Endothelial cell of umbilical vein (primary cell): ENCODE results near the gene ABCG4. TPM values are rescaled to one million over a fixed set of nuclear protein-coding genes. Genes with fewer than 3 reads are reported as not detected.

Experiments used
- BruUV-seq: library from RNA; stranded (reverse); fragments of 400-500 nt; replicated peaks from 2 replicates; lab custom pipeline; 2021; lab: Mats Ljungman, UMichigan
- CTCF ChIA-PET: fragments of 300-600, 350-600 bp; sonication (Branson Sonifier 250); formaldehyde crosslinking; loops from one replicate; lab custom pipeline; 2021; ENCODE audit warnings: antibody characterized with exemption, inconsistent platforms; lab: Charles Lee
- POLR2A ChIA-PET: fragments of 300-600, 350-600 bp; sonication (Branson Sonifier 250); formaldehyde crosslinking; loops from one replicate; lab custom pipeline; 2021; ENCODE audit warnings: antibody characterized with exemption, inconsistent platforms; lab: Charles Lee
- DNase-seq: peaks from one replicate; pipeline ENCODE4 v3.0.0-alpha.2; 2011; ENCODE audit warnings: low read depth, low spot score
- FAIRE-seq: peaks from 2 replicates; lab custom pipeline; 2011; peaks lifted over from hg19 to GRCh38; lab: Jason Lieb, UNC
- H2AFZ ChIP-seq: 2 replicates; pipeline ENCODE4 v1.6.0; 2012; ENCODE audit warnings: low read depth, low read length, control low read depth, inconsistent platforms
- H3K27ac ChIP-seq: 2 replicates; pipeline ENCODE4 v1.5.1; 2011; ENCODE audit warnings: low read depth, mild to moderate bottlenecking, control low read depth, low read length, moderate library complexity; ENCODE audit not compliant: insufficient read depth
- H3K27me3 ChIP-seq, 2 experiments: 2 replicates each; pipeline versions ENCODE4 v1.6.0 to v1.6.1; 2011; ENCODE audit warnings: low read length in 2 of 2, mixed read lengths in 1 of 2; ENCODE audit not compliant: control insufficient read depth in 2 of 2, insufficient read depth in 2 of 2
- H3K36me3 ChIP-seq, 2 experiments: 2 replicates in 1 of 2; 3 replicates in 1 of 2; pipeline ENCODE4 v1.5.1; 2011; ENCODE audit warnings: low read length in 2 of 2, mild to moderate bottlenecking in 1 of 2, moderate library complexity in 1 of 2; ENCODE audit not compliant: control insufficient read depth in 2 of 2, insufficient read depth in 2 of 2; ENCODE audit errors: extremely low read depth in 1 of 2
- H3K4me1 ChIP-seq: 3 replicates; pipeline ENCODE4 v1.5.1; 2011; ENCODE audit warnings: mild to moderate bottlenecking, low read length; ENCODE audit not compliant: control insufficient read depth, insufficient read depth; ENCODE audit errors: extremely low read depth
- H3K4me2 ChIP-seq: 2 replicates; pipeline ENCODE4 v1.6.1; 2011; ENCODE audit warnings: low read length, control low read depth, mixed read lengths; ENCODE audit not compliant: insufficient read depth
- H3K4me3 ChIP-seq, 3 experiments: fragments of 200-600 bp in 1 of 3; sonication (generic), shearing (Covaris generic) in 1 of 3; replicated peaks in 1 of 3; 2 replicates each; pipeline ENCODE4 v1.5.1; 2011 to 2016; ENCODE audit warnings: control low read depth in 3 of 3, low read length in 3 of 3, mild to moderate bottlenecking in 2 of 3, inconsistent platforms in 1 of 3, low read depth in 1 of 3, moderate library complexity in 1 of 3; ENCODE audit not compliant: insufficient read depth in 1 of 3
- H3K79me2 ChIP-seq: 2 replicates; pipeline ENCODE4 v1.6.0; 2012; ENCODE audit warnings: low read length, inconsistent platforms; ENCODE audit not compliant: control insufficient read depth, insufficient read depth
- H3K9ac ChIP-seq: replicated peaks from 2 replicates; pipeline ENCODE3; 2011; ENCODE audit warnings: low read length, control low read depth; ENCODE audit not compliant: insufficient read depth; ENCODE audit errors: extremely low read depth
- H3K9me1 ChIP-seq: replicated peaks from 3 replicates; pipeline ENCODE4 v1.6.0; 2011; ENCODE audit warnings: mild to moderate bottlenecking, low read length; ENCODE audit not compliant: control insufficient read depth, insufficient read depth; ENCODE audit errors: extremely low read depth
- H3K9me3 ChIP-seq: replicated peaks from 2 replicates; pipeline ENCODE4 v1.5.1; 2012; ENCODE audit warnings: low read length, inconsistent platforms; ENCODE audit not compliant: control insufficient read depth, insufficient read depth
- H4K20me1 ChIP-seq: replicated peaks from 2 replicates; pipeline ENCODE3; 2011; ENCODE audit warnings: mild to moderate bottlenecking, low read length; ENCODE audit not compliant: control insufficient read depth, insufficient read depth; ENCODE audit errors: extremely low read depth
- EZH2 ChIP-seq: IDR thresholded peaks from 2 replicates; pipeline ENCODE4 v1.6.1; 2012; ENCODE audit warnings: borderline replicate concordance, low read depth, mild to moderate bottlenecking, moderate library complexity, low read length, inconsistent platforms; ENCODE audit not compliant: severe bottlenecking
- FOS ChIP-seq: IDR thresholded peaks from 2 replicates; pipeline ENCODE4 v1.6.1; 2011; ENCODE audit warnings: mild to moderate bottlenecking, low read length, moderate library complexity, borderline replicate concordance; ENCODE audit not compliant: insufficient read depth
- GATA2 ChIP-seq: IDR thresholded peaks from 2 replicates; pipeline ENCODE4 v1.7.0; 2011; ENCODE audit warnings: low read depth, mild to moderate bottlenecking, moderate library complexity, mixed read lengths, low read length; ENCODE audit not compliant: insufficient read length, insufficient read depth
- JUN ChIP-seq: IDR thresholded peaks from 2 replicates; pipeline ENCODE4 v1.6.1; 2011; ENCODE audit warnings: borderline replicate concordance, low read depth; ENCODE audit not compliant: insufficient read length, insufficient read depth
- MYC ChIP-seq: IDR thresholded peaks from one replicate; pipeline ENCODE4 v1.6.1; 2011; ENCODE audit warnings: mild to moderate bottlenecking, low read depth, low read length
- POLR2A ChIP-seq: IDR thresholded peaks from 2 replicates; pipeline ENCODE4 v1.6.1; 2012; ENCODE audit warnings: low read depth, mild to moderate bottlenecking, control low read depth, low read length
- POLR2AphosphoS5 ChIP-seq: IDR thresholded peaks from 2 replicates; pipeline ENCODE4 v1.6.1; 2012; ENCODE audit warnings: low read depth, mild to moderate bottlenecking, control low read depth, low read length, moderate library complexity; ENCODE audit not compliant: insufficient read depth
- dilution Hi-C: fragments of 300-500 bp; cut with MboI; formaldehyde crosslinking; loops from one replicate; pipeline ENCODE4 v1.15.0; 2019; ENCODE audit warnings: low sequenced_read_pairs; ENCODE audit not compliant: extremely low pct_ligation_motif_present
- intact Hi-C: fragments of 100-400 bp; cut with micrococcal nuclease; formaldehyde crosslinking; loops from one replicate; pipeline ENCODE4 v1.10.0; 2022
- polyA plus RNA-seq, 4 experiments: library from polyadenylated mRNA; depleted of rRNA in 3 of 4; stranded (reverse) in 3 of 4; unstranded in 1 of 4; fragments of >200 nt; gene quantifications; 2 replicates each; pipeline versions ENCODE4 v1.2.1 to v1.2.3, GENCODE V29; 2011 to 2012; ENCODE audit warnings: missing spikeins in 1 of 4
- total RNA-seq: library from RNA; stranded (reverse); gene quantifications from 2 replicates; pipeline ENCODE4 v1.2.3, GENCODE V29; 2021
- TF ChIP-seq, protein P1 (sequence below): IDR thresholded peaks from 2 replicates; pipeline ENCODE4 v1.6.1; 2011; ENCODE audit not compliant: insufficient read depth, insufficient read length
- TF ChIP-seq, protein P2 (sequence below), 2 donors: IDR thresholded peaks; 1 replicate in 1 of 2; 2 replicates in 1 of 2; pipeline ENCODE4 v1.5.1; 2011; ENCODE audit warnings: low read length in 2 of 2, mild to moderate bottlenecking in 2 of 2, moderate library complexity in 2 of 2, control low read depth in 1 of 2, inconsistent platforms in 1 of 2, low read depth in 1 of 2; ENCODE audit not compliant: insufficient read depth in 1 of 2; ENCODE audit errors: extremely low read depth in 1 of 2

ABCG4 gene
- total and polyA plus RNA-seq, 2 donors (not counting 3 experiments of a cell fraction or from before 2014, with no cell fraction given): 1.0 to 1.7 TPM

DNA sequence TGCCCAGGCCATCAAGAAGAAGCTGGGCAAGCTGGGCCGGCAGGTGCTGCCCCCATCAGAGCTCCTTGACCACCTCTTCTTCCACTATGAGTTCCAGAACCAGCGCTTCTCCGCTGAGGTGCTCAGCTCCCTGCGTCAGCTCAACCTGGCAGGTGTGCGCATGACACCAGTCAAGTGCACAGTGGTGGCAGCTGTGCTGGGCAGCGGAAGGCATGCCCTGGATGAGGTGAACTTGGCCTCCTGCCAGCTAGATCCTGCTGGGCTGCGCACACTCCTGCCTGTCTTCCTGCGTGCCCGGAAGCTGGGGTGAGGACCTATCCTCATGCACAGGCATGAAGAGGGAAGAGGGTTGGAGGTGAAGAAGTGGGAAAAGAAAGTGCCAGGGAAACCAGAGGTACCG lies 31.1 kb downstream of the ABCG4 start:
- TF ChIP-seq EZH2 (no peak), FOS (no peak), JUN (no peak), GATA2 (no peak), MYC (no peak), POLR2A (no peak), POLR2AphosphoS5 (no peak)
- TF ChIP-seq, protein P1, sequence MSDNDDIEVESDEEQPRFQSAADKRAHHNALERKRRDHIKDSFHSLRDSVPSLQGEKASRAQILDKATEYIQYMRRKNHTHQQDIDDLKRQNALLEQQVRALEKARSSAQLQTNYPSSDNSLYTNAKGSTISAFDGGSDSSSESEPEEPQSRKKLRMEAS: no peak
- TF ChIP-seq, protein P2, sequence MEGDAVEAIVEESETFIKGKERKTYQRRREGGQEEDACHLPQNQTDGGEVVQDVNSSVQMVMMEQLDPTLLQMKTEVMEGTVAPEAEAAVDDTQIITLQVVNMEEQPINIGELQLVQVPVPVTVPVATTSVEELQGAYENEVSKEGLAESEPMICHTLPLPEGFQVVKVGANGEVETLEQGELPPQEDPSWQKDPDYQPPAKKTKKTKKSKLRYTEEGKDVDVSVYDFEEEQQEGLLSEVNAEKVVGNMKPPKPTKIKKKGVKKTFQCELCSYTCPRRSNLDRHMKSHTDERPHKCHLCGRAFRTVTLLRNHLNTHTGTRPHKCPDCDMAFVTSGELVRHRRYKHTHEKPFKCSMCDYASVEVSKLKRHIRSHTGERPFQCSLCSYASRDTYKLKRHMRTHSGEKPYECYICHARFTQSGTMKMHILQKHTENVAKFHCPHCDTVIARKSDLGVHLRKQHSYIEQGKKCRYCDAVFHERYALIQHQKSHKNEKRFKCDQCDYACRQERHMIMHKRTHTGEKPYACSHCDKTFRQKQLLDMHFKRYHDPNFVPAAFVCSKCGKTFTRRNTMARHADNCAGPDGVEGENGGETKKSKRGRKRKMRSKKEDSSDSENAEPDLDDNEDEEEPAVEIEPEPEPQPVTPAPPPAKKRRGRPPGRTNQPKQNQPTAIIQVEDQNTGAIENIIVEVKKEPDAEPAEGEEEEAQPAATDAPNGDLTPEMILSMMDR (IDR thresholded peaks at IDR 0.05; ENCODE audit: extremely low read depth in 1 of 2, insufficient read depth in 1 of 2, low read depth in 1 of 2, low read length in 2 of 2): no peak
- CTCF ChIA-PET: interaction anchor here (0.6 to 2.1 kb wide), 5 partner anchors 11 to 245 kb away, joined by 3 to 8 read pairs (median 3); no protein-coding TSS in a partner anchor
- H3K79me2 ChIP-seq: no peaks in the 10 kb centered on the region
- no TSS peak for BruUV-seq
- no peak overlapping the region for H2AFZ ChIP-seq
- no peaks in the 10 kb centered on the region for H3K36me3 ChIP-seq
- no peak overlapping the region for H3K4me3 ChIP-seq
- H4K20me1 ChIP-seq: no peaks in the 10 kb centered on the region
- H3K9me1 ChIP-seq: no peaks in the 10 kb centered on the region
- H3K9ac ChIP-seq: no peak overlapping the region
- FAIRE-seq: no peak
- intact Hi-C loops (no loop called here), dilution Hi-C loops (no loop called here)
- H3K27me3 ChIP-seq: no peaks in the 10 kb centered on the region
- POLR2A ChIA-PET: interaction anchor here (0.7 kb wide), 1 partner anchor 13 kb away, joined by 4 read pairs; no protein-coding TSS in a partner anchor
- H3K4me1 ChIP-seq: peaks cover 29% of the 10 kb centered on the region
- H3K9me3 ChIP-seq: no peaks in the 10 kb centered on the region
- H3K4me2 ChIP-seq: no peak overlapping the region
- DNase-seq: no peak
- H3K27ac ChIP-seq: no peak overlapping the region
